Dedifferentiated amniotic fluid mesenchymal stem cell (primary cell): Measurements from ENCODE around the gene ZNG1F.
"Not testable (repeated sequence)": the region's sequence is repeated elsewhere in the genome, so short reads cannot be mapped to it uniquely, and the experiment has no call there.

ENCODE experiments used
- DNase-seq: peaks from one replicate; pipeline ENCODE4 v3.0.0-alpha.2; 2016; ENCODE audit errors: extremely low spot score

The ZNG1F gene

DNA sequence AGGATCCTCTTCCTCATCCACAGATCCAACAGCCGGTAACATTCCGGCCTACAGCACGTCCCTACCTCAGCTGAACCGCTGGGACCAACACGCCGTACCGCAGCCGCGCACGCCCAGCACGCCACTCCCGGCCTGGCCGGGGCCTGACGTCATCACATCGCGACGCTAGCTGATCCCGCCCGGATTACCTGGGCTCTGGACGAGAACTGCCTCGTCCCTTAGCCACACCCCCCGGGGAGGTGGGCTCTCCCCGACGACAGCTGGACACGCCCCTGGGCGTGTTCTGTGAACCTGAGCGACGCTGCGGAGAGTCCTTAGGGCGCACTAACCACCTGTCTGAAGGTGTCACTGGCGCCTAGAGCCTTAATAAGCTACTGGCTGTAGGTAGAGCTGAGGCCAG lies at the start of gene ZNG1F:
Gene ZNG1F, minus strand, starts transcription at position 101 of the 400 bp plus-strand sequence. Its CDS starts 59 bp downstream, at position 42.
- DNase-seq, result not testable (repeated sequence)

DNA sequence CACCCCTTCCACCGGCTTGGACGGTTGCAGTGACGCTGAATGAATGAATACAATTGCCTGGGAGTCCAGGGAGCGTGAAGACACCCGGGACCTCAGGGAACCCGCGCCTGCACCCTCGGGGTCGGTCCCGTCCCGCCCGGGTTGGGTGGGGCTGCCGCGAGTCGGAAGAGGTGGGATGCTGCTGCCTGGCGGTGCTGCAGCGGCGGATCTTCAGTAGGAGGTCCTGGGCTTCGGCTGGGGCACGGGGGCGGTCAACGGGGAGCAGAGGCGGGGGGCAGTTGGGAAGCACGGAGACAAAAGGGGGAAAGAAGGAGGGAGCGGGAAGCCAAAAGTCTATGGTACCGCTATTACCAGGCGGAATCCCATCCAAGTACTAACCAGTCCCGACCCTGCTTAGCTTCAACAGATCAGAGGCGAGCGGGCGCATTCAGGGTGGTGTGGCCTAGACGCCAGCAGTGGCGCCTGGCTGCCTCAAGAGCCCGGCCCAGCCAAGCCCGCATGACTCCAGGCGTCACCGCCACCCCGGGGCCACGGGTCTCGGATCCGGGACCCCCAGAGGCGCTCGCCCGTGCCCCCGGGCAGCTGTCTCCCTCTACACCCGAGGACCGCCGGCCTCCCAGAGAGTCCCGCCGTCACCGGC lies 48.1 kb upstream of the ZNG1F start:
- DNase-seq, result not testable (repeated sequence)

- not testable (repeated sequence) for DNase-seq
These were observed 47.5 kb upstream of the ZNG1F start for GRCh38 chr9:41236486-41237109.

GRCh38 chr9:41234811-41235805 lies 46.0 kb upstream of the ZNG1F start:
- DNase-seq, result not testable (repeated sequence)

GRCh38 chr9:41234221-41234620 lies 45.1 kb upstream of the ZNG1F start:
- DNase-seq, result not testable (repeated sequence)

GRCh38 chr9:41232326-41232725 lies 43.2 kb upstream of the ZNG1F start:
- not testable (repeated sequence) for DNase-seq

DNA sequence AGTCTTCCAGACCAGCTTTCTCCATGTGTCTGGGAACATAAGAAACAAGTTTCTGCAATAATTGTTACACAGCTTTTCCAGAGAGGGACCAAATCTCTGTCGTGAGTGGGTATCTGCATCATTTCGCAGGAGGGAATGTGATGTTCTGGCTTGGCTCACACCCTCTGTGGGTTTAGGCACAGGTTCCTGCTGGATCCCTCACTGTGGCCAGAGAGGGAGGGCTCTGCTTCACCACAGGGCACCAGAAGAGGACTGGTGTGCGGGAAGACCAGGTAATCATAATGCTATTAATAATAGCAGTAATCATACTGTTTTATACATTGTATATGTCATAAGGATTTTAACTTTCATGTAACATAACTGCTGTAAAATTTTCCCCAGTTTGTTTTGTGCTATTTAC lies 41.3 kb upstream of the ZNG1F start:
- peak; percentile 18 for DNase-seq

GRCh38 chr9:41229408-41230401 lies 40.6 kb upstream of the ZNG1F start:
- no peak for DNase-seq

GRCh38 chr9:41219831-41220230 lies 30.7 kb upstream of the ZNG1F start:
- not testable (repeated sequence) for DNase-seq

DNA sequence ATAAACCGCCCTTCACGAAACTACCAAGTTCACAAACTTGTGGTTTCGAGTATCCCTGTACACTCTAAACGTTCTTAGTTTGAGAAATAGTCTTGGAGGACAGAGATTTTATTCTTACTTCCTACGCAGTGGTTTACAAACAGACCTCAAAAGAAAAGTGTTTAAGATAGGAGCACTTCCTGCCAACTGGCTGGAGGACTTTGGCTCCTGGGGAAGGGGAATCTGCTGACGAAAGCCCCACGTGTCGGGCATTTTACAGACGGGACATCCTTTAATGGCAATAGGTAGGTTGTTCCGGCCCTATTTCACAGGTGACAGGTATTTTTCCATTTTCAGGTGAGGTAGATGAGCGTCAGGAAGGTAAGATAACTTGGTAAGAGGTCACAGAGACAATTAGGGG lies 678 bp downstream of the ZNG1F start:
- not testable (repeated sequence) for DNase-seq

GRCh38 chr9:41174994-41175393 lies 14.1 kb downstream of the ZNG1F start:
- DNase-seq, result not testable (repeated sequence)

- DNase-seq, result not testable (repeated sequence)
These were observed 39.0 kb downstream of the ZNG1F start for GRCh38 chr9:41150116-41150515.

DNA sequence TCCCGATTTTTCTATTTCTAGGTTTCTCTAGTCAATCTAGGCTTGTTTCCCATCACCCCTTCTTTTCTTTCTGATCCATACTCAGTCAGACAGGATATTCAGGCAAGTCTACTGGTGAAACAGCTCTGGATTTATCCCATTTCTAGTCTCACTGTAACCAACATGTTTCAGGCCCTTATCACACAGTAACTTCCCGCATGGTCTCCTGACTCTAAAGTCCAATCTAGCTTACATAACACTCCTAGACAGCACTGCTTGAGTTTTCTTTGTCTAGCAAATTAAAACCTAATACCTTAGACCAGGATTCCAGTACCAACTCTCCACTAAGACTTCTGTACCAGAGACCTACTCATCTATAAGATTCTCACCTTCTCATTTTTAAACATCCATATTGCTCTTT lies 47.2 kb downstream of the ZNG1F start:
- not testable (repeated sequence) for DNase-seq

DNA sequence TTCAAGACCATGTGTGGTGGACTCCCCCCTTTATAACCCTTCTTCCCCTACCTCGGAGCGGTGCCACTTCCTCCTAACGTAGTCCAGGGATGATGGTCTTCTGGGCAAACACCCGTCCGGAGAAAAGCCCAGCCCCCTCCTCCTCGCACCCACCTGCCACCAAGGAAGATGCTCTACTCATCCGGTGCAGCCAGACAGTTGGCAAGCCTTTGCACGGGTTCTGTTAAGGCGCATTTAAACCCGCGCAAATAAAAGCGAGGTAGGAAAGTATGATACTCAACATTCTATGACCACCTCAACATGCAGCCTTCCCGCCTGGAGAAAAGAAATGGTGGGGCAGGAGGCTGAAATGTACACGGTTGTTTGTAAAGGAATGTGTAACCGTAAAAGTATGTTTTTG lies 60.5 kb downstream of the ZNG1F start, which contains the start of gene FOXD4L6:
Gene FOXD4L6, minus strand, starts transcription at position 101 of the 400 bp plus-strand sequence. CDS start 298 bp downstream, outside the sequence.
- not testable (repeated sequence) for DNase-seq

- not testable (repeated sequence) for DNase-seq
These were observed 62.2 kb downstream of the ZNG1F start for GRCh38 chr9:41126746-41127446.

- DNase-seq, result not testable (repeated sequence)
These were observed 63.2 kb downstream of the ZNG1F start for GRCh38 chr9:41125936-41126335.

GRCh38 chr9:41125109-41125658 lies 63.9 kb downstream of the ZNG1F start:
- DNase-seq, result not testable (repeated sequence)

DNA sequence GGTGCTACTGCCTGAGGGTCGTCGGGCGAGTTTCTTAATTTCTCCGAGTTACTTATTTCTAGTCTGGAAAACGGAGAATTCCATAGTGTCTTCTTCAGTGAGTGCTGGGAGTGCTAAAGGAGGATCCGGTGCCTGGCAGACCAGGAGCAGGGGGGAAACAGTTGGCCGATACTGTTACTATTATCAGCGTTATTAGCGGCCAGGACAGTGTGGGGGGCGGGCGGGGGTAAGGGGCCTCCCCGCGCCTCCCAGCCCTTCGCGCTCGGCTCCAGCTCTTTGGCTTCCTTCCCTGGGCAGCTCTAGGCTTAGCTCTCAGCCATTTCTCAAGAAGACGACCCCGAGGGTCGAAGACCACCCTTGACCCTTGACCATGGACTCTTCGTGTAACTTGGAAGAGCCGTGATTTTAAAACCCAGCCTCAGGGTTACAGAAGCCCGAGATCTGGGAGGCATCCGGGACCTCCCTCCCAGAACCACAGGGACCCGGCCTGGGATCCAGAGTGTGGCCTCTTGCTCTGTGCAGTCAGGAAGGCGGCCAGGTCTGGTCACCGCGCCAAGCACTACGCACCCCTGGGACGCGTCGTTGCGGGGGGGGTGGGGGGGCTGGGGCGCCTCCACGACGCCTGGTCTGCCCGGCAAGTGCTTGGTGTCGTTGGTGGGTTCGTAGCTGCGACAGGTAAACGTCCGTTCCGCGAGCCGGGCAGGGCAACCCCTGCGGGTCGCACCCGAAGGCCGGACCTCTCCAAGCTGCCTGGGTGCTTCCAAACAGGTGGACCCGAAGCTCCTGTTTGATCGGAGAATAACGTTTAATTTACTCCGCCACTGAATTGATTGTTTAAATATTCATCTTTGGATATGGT lies 64.6 kb downstream of the ZNG1F start:
- DNase-seq, result not testable (repeated sequence)

GRCh38 chr9:41123812-41124211 lies 65.3 kb downstream of the ZNG1F start:
- DNase-seq, result not testable (repeated sequence)
